ENCODE results near the gene BACH2. TPM values are rescaled to one million over a fixed set of nuclear protein-coding genes. Genes with fewer than 3 reads are reported as not detected.
"Not testable (repeated sequence)": the region's sequence is repeated elsewhere in the genome, so short reads cannot be mapped to it uniquely, and the experiment has no call there.

The BACH2 gene
- total and polyA plus RNA-seq, 9 of the 15 experiments (the other 6 are each of a cell fraction or from before 2014, with no cell fraction given), result 0.06 to 3.1 (median 0.59) TPM

DNA sequence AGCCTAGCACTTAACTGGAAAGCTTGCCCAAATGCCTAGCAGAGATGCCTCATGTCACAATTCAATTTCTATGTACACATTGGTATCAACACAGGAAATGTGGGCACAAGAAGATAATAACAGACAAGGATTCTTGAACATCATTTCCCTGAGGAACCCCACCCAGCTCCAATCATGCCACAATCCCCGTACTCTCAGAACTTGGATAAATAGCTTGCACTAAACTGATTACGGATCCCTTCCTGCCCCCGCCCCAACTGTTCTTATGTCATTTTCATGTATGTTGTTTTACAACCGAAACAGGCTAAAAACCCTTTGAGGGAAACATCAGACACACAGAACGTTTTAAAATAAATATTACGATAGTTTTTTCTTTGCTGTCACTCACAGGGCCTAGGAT, 87.1 kb downstream of the BACH2 start:
- in situ Hi-C loops (cut with MboI) (no loop called here), intact Hi-C loops (cut with micrococcal nuclease) (no loop called here)
- no peak overlapping the region for H3K9ac ChIP-seq (ENCODE audit: insufficient read depth in 1 of 2, low read depth in 2 of 2, low read length in 2 of 2)
- no peak overlapping the region for H3K4me2 ChIP-seq (ENCODE audit: insufficient read depth, low read length)
- H3K79me2 ChIP-seq (ENCODE audit: control insufficient read depth, insufficient read depth, low read length), result no peaks in the 10 kb centered on the region
- no peaks in the 10 kb centered on the region for H3K9me1 ChIP-seq (ENCODE audit: control insufficient read depth, insufficient read depth, low read length)
- no peak overlapping the region for H3K4me3 ChIP-seq
- peaks cover 0 to 2% of the 10 kb centered on the region in 2 experiments; a peak in 1 of 5 replicates for H3K4me1 ChIP-seq (replicated peaks in 1 of 2; ENCODE audit: control insufficient read depth in 2 of 2, insufficient read depth in 2 of 2, low read length in 2 of 2)
- DNase-seq (ENCODE audit: extremely low read depth in 1 of 4, low spot score in 3 of 4) (no peak), ATAC-seq (no peak), FAIRE-seq (peak; percentile 23)
- POLR2A ChIA-PET, result interaction anchor here (0.5 kb wide), 1 partner anchor 234 kb away, joined by 3 read pairs; no protein-coding TSS in a partner anchor
- peak; percentile 9; the same call in 1 of the 2 replicates for TF ChIP-seq TCF3 (CRISPR knock-in tag; IDR thresholded peaks at IDR 0.05)
- TF ChIP-seq OTX1 (CRISPR knock-in tag; IDR thresholded peaks at IDR 0.05), result no peak
- H2AFZ ChIP-seq (ENCODE audit: low read depth, low read length), result no peak overlapping the region
- CTCF ChIA-PET (ENCODE audit: low intra/inter-chr PET ratio), result no interaction called here
- H3K9me3 ChIP-seq (replicated peaks; ENCODE audit: control insufficient read depth, insufficient read depth, low read depth, low read length), result no peaks in the 10 kb centered on the region
- no peaks in the 10 kb centered on the region; a peak in 1 of 5 replicates for H3K27me3 ChIP-seq (ENCODE audit: control insufficient read depth in 2 of 2, insufficient read depth in 2 of 2, low read length in 2 of 2)
- no TSS peak for BruUV-seq (replicated peaks)
- H4K20me1 ChIP-seq (replicated peaks; ENCODE audit: control insufficient read depth, insufficient read depth, low read length), result no peaks in the 10 kb centered on the region
- H3K36me3 ChIP-seq (ENCODE audit: control insufficient read depth, insufficient read depth, low read length), result no peaks in the 10 kb centered on the region; the same call in 2 of the 3 replicates
- WGBS (ENCODE audit: insufficient coverage, low coverage, missing lambda C conversion rate), result 24% methylated on average over 6 of the region's 6 CpGs
- no peak overlapping the region for H3K27ac ChIP-seq (ENCODE audit: extremely low read depth, low read depth, low read length)

GRCh38 chr6:90208690-90209089, 88.0 kb downstream of the BACH2 start:
- FAIRE-seq; H3K4me1 ChIP-seq (replicated peaks in 1 of 2; ENCODE audit: control insufficient read depth in 2 of 2, insufficient read depth in 2 of 2, low read length in 2 of 2); intact Hi-C loops (cut with micrococcal nuclease); BruUV-seq (replicated peaks); H2AFZ ChIP-seq (ENCODE audit: low read depth, low read length); in situ Hi-C loops (cut with MboI); H3K4me2 ChIP-seq (ENCODE audit: insufficient read depth, low read length); H3K4me3 ChIP-seq; H3K79me2 ChIP-seq (ENCODE audit: control insufficient read depth, insufficient read depth, low read length); CTCF ChIA-PET (ENCODE audit: low intra/inter-chr PET ratio); H3K27ac ChIP-seq (ENCODE audit: extremely low read depth, low read depth, low read length); H4K20me1 ChIP-seq (replicated peaks; ENCODE audit: control insufficient read depth, insufficient read depth, low read length); DNase-seq (ENCODE audit: extremely low read depth in 1 of 4, low spot score in 3 of 4); H3K27me3 ChIP-seq (ENCODE audit: control insufficient read depth in 2 of 2, insufficient read depth in 2 of 2, low read length in 2 of 2); H3K9me3 ChIP-seq (replicated peaks; ENCODE audit: control insufficient read depth, insufficient read depth, low read depth, low read length); H3K36me3 ChIP-seq (ENCODE audit: control insufficient read depth, insufficient read depth, low read length); H3K9ac ChIP-seq (ENCODE audit: insufficient read depth in 1 of 2, low read depth in 2 of 2, low read length in 2 of 2); H3K9me1 ChIP-seq (ENCODE audit: control insufficient read depth, insufficient read depth, low read length); ATAC-seq; POLR2A ChIA-PET: not testable (repeated sequence)
- TF ChIP-seq ZNF146 (CRISPR knock-in tag; IDR thresholded peaks at IDR 0.05; ENCODE audit: unreplicated experiment), result peak; percentile 65
- WGBS (ENCODE audit: insufficient coverage, low coverage, missing lambda C conversion rate), result 53% methylated on average over 2 of the region's 2 CpGs

Data from K562 (cell line).